Endothelial cell of umbilical vein (primary cell): ENCODE measurements around the gene NEU4. TPM values are rescaled to one million over a fixed set of nuclear protein-coding genes. Genes with fewer than 3 reads are reported as not detected.

Experiments used
- BruUV-seq: library from RNA; stranded (reverse); fragments of 400-500 nt; replicated peaks from 2 replicates; lab custom pipeline; 2021; lab: Mats Ljungman, UMichigan
- CTCF ChIA-PET: fragments of 300-600, 350-600 bp; sonication (Branson Sonifier 250); formaldehyde crosslinking; loops from one replicate; lab custom pipeline; 2021; ENCODE audit warnings: antibody characterized with exemption, inconsistent platforms; lab: Charles Lee
- POLR2A ChIA-PET: fragments of 300-600, 350-600 bp; sonication (Branson Sonifier 250); formaldehyde crosslinking; loops from one replicate; lab custom pipeline; 2021; ENCODE audit warnings: antibody characterized with exemption, inconsistent platforms; lab: Charles Lee
- DNase-seq: peaks from one replicate; pipeline ENCODE4 v3.0.0-alpha.2; 2011; ENCODE audit warnings: low read depth, low spot score
- FAIRE-seq: peaks from 2 replicates; lab custom pipeline; 2011; peaks lifted over from hg19 to GRCh38; lab: Jason Lieb, UNC
- H2AFZ ChIP-seq: 2 replicates; pipeline ENCODE4 v1.6.0; 2012; ENCODE audit warnings: low read depth, low read length, control low read depth, inconsistent platforms
- H3K27ac ChIP-seq: 2 replicates; pipeline ENCODE4 v1.5.1; 2011; ENCODE audit warnings: low read depth, mild to moderate bottlenecking, control low read depth, low read length, moderate library complexity; ENCODE audit not compliant: insufficient read depth
- H3K27me3 ChIP-seq, 2 experiments: 2 replicates each; pipeline versions ENCODE4 v1.6.0 to v1.6.1; 2011; ENCODE audit warnings: low read length in 2 of 2, mixed read lengths in 1 of 2; ENCODE audit not compliant: control insufficient read depth in 2 of 2, insufficient read depth in 2 of 2
- H3K36me3 ChIP-seq, 2 experiments: 2 replicates in 1 of 2; 3 replicates in 1 of 2; pipeline ENCODE4 v1.5.1; 2011; ENCODE audit warnings: low read length in 2 of 2, mild to moderate bottlenecking in 1 of 2, moderate library complexity in 1 of 2; ENCODE audit not compliant: control insufficient read depth in 2 of 2, insufficient read depth in 2 of 2; ENCODE audit errors: extremely low read depth in 1 of 2
- H3K4me1 ChIP-seq: 3 replicates; pipeline ENCODE4 v1.5.1; 2011; ENCODE audit warnings: mild to moderate bottlenecking, low read length; ENCODE audit not compliant: control insufficient read depth, insufficient read depth; ENCODE audit errors: extremely low read depth
- H3K4me2 ChIP-seq: 2 replicates; pipeline ENCODE4 v1.6.1; 2011; ENCODE audit warnings: low read length, control low read depth, mixed read lengths; ENCODE audit not compliant: insufficient read depth
- H3K4me3 ChIP-seq, 3 experiments: fragments of 200-600 bp in 1 of 3; sonication (generic), shearing (Covaris generic) in 1 of 3; replicated peaks in 1 of 3; 2 replicates each; pipeline ENCODE4 v1.5.1; 2011 to 2016; ENCODE audit warnings: control low read depth in 3 of 3, low read length in 3 of 3, mild to moderate bottlenecking in 2 of 3, inconsistent platforms in 1 of 3, low read depth in 1 of 3, moderate library complexity in 1 of 3; ENCODE audit not compliant: insufficient read depth in 1 of 3
- H3K79me2 ChIP-seq: 2 replicates; pipeline ENCODE4 v1.6.0; 2012; ENCODE audit warnings: low read length, inconsistent platforms; ENCODE audit not compliant: control insufficient read depth, insufficient read depth
- H3K9ac ChIP-seq: replicated peaks from 2 replicates; pipeline ENCODE3; 2011; ENCODE audit warnings: low read length, control low read depth; ENCODE audit not compliant: insufficient read depth; ENCODE audit errors: extremely low read depth
- H3K9me1 ChIP-seq: replicated peaks from 3 replicates; pipeline ENCODE4 v1.6.0; 2011; ENCODE audit warnings: mild to moderate bottlenecking, low read length; ENCODE audit not compliant: control insufficient read depth, insufficient read depth; ENCODE audit errors: extremely low read depth
- H3K9me3 ChIP-seq: replicated peaks from 2 replicates; pipeline ENCODE4 v1.5.1; 2012; ENCODE audit warnings: low read length, inconsistent platforms; ENCODE audit not compliant: control insufficient read depth, insufficient read depth
- H4K20me1 ChIP-seq: replicated peaks from 2 replicates; pipeline ENCODE3; 2011; ENCODE audit warnings: mild to moderate bottlenecking, low read length; ENCODE audit not compliant: control insufficient read depth, insufficient read depth; ENCODE audit errors: extremely low read depth
- EZH2 ChIP-seq: IDR thresholded peaks from 2 replicates; pipeline ENCODE4 v1.6.1; 2012; ENCODE audit warnings: borderline replicate concordance, low read depth, mild to moderate bottlenecking, moderate library complexity, low read length, inconsistent platforms; ENCODE audit not compliant: severe bottlenecking
- FOS ChIP-seq: IDR thresholded peaks from 2 replicates; pipeline ENCODE4 v1.6.1; 2011; ENCODE audit warnings: mild to moderate bottlenecking, low read length, moderate library complexity, borderline replicate concordance; ENCODE audit not compliant: insufficient read depth
- GATA2 ChIP-seq: IDR thresholded peaks from 2 replicates; pipeline ENCODE4 v1.7.0; 2011; ENCODE audit warnings: low read depth, mild to moderate bottlenecking, moderate library complexity, mixed read lengths, low read length; ENCODE audit not compliant: insufficient read length, insufficient read depth
- JUN ChIP-seq: IDR thresholded peaks from 2 replicates; pipeline ENCODE4 v1.6.1; 2011; ENCODE audit warnings: borderline replicate concordance, low read depth; ENCODE audit not compliant: insufficient read length, insufficient read depth
- MYC ChIP-seq: IDR thresholded peaks from one replicate; pipeline ENCODE4 v1.6.1; 2011; ENCODE audit warnings: mild to moderate bottlenecking, low read depth, low read length
- POLR2A ChIP-seq: IDR thresholded peaks from 2 replicates; pipeline ENCODE4 v1.6.1; 2012; ENCODE audit warnings: low read depth, mild to moderate bottlenecking, control low read depth, low read length
- POLR2AphosphoS5 ChIP-seq: IDR thresholded peaks from 2 replicates; pipeline ENCODE4 v1.6.1; 2012; ENCODE audit warnings: low read depth, mild to moderate bottlenecking, control low read depth, low read length, moderate library complexity; ENCODE audit not compliant: insufficient read depth
- dilution Hi-C: fragments of 300-500 bp; cut with MboI; formaldehyde crosslinking; loops from one replicate; pipeline ENCODE4 v1.15.0; 2019; ENCODE audit warnings: low sequenced_read_pairs; ENCODE audit not compliant: extremely low pct_ligation_motif_present
- intact Hi-C: fragments of 100-400 bp; cut with micrococcal nuclease; formaldehyde crosslinking; loops from one replicate; pipeline ENCODE4 v1.10.0; 2022
- polyA plus RNA-seq, 4 experiments: library from polyadenylated mRNA; depleted of rRNA in 3 of 4; stranded (reverse) in 3 of 4; unstranded in 1 of 4; fragments of >200 nt; gene quantifications; 2 replicates each; pipeline versions ENCODE4 v1.2.1 to v1.2.3, GENCODE V29; 2011 to 2012; ENCODE audit warnings: missing spikeins in 1 of 4
- total RNA-seq: library from RNA; stranded (reverse); gene quantifications from 2 replicates; pipeline ENCODE4 v1.2.3, GENCODE V29; 2021
- TF ChIP-seq, protein P1 (sequence below): IDR thresholded peaks from 2 replicates; pipeline ENCODE4 v1.6.1; 2011; ENCODE audit not compliant: insufficient read depth, insufficient read length
- TF ChIP-seq, protein P2 (sequence below), 2 donors: IDR thresholded peaks; 1 replicate in 1 of 2; 2 replicates in 1 of 2; pipeline ENCODE4 v1.5.1; 2011; ENCODE audit warnings: low read length in 2 of 2, mild to moderate bottlenecking in 2 of 2, moderate library complexity in 2 of 2, control low read depth in 1 of 2, inconsistent platforms in 1 of 2, low read depth in 1 of 2; ENCODE audit not compliant: insufficient read depth in 1 of 2; ENCODE audit errors: extremely low read depth in 1 of 2

NEU4 gene
- total and polyA plus RNA-seq, 2 donors (not counting 3 experiments of a cell fraction or from before 2014, with no cell fraction given), result not detected

DNA sequence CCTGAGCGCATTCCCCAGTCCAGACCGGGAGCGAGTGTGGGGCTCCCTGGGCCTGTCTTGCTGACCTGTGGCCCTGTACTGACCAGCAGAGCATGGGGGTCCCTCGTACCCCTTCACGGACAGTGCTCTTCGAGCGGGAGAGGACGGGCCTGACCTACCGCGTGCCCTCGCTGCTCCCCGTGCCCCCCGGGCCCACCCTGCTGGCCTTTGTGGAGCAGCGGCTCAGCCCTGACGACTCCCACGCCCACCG, 5.3 kb downstream of the NEU4 start:
- FAIRE-seq (no peak), DNase-seq (no peak)
- H3K27me3 ChIP-seq, result no peaks in the 10 kb centered on the region
- H3K9ac ChIP-seq, result no peak overlapping the region
- H3K4me1 ChIP-seq, result peaks cover 3% of the 10 kb centered on the region
- no TSS peak for BruUV-seq
- dilution Hi-C loops (no loop called here), intact Hi-C loops (no loop called here)
- TF ChIP-seq JUN, result no peak
- no peak for TF ChIP-seq EZH2
- TF ChIP-seq GATA2, result no peak
- TF ChIP-seq POLR2A, result no peak
- no peak for TF ChIP-seq POLR2AphosphoS5
- no peak for TF ChIP-seq FOS
- no peak for TF ChIP-seq MYC
- TF ChIP-seq, protein P1, sequence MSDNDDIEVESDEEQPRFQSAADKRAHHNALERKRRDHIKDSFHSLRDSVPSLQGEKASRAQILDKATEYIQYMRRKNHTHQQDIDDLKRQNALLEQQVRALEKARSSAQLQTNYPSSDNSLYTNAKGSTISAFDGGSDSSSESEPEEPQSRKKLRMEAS, result no peak
- TF ChIP-seq, protein P2, sequence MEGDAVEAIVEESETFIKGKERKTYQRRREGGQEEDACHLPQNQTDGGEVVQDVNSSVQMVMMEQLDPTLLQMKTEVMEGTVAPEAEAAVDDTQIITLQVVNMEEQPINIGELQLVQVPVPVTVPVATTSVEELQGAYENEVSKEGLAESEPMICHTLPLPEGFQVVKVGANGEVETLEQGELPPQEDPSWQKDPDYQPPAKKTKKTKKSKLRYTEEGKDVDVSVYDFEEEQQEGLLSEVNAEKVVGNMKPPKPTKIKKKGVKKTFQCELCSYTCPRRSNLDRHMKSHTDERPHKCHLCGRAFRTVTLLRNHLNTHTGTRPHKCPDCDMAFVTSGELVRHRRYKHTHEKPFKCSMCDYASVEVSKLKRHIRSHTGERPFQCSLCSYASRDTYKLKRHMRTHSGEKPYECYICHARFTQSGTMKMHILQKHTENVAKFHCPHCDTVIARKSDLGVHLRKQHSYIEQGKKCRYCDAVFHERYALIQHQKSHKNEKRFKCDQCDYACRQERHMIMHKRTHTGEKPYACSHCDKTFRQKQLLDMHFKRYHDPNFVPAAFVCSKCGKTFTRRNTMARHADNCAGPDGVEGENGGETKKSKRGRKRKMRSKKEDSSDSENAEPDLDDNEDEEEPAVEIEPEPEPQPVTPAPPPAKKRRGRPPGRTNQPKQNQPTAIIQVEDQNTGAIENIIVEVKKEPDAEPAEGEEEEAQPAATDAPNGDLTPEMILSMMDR (IDR thresholded peaks at IDR 0.05; ENCODE audit: extremely low read depth in 1 of 2, insufficient read depth in 1 of 2, low read depth in 1 of 2, low read length in 2 of 2), result no peak
- no peak overlapping the region for H3K27ac ChIP-seq
- no peaks in the 10 kb centered on the region for H3K9me1 ChIP-seq
- H2AFZ ChIP-seq, result no peak overlapping the region
- no peaks in the 10 kb centered on the region for H4K20me1 ChIP-seq
- no peaks in the 10 kb centered on the region for H3K36me3 ChIP-seq
- H3K9me3 ChIP-seq, result no peaks in the 10 kb centered on the region
- no peak overlapping the region for H3K4me2 ChIP-seq
- no peak overlapping the region for H3K4me3 ChIP-seq
- ChIA-PET CTCF (no interaction called here), POLR2A (no interaction called here)
- H3K79me2 ChIP-seq, result no peaks in the 10 kb centered on the region
